Measurements from ENCODE around the gene HSPE1.
"Not testable (repeated sequence)": the region's sequence is repeated elsewhere in the genome, so short reads cannot be mapped to it uniquely, and the experiment has no call there.

The HSPE1 gene

GRCh38 chr2:197498235-197498936 is 1.8 kb upstream of the HSPE1 start:
- DNase-seq (ENCODE audit: low read depth in 2 of 2): no peak

DNA sequence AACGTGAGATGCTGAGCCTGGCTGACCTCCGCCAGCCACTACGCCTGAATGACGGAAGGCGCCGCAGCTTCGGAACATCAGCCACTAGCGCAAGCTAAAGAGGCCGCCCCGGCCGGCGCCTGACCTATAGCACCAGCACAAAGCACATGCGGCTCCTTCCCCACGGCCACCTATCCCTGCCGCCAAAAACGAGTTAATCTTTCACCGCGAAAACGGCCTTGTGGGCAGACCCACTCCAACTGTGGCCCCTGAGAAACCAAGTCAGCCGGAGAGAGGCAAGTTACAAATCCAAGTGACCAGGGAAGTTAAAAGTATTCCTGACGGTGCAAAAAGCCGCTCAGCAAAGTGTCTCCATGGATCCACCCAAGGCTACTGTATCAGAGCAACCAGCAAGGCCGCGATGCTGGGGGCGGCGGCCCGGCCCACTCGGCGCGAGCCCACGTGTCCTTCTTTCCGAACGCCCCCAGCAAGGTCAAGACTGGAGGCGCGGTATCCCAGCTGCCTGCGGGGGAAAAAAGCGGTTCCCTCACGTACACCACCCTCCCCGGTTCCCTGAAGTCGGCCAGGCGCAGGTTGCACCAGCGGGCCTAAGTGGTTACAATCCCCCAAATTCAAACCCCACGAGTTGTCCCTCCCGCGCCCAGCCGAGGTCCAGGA is 1.1 kb upstream of the HSPE1 start:
- DNase-seq (ENCODE audit: low read depth in 2 of 2): peak; percentile 40 to 44

GRCh38 chr2:197500503-197501131 is 438 bp downstream of the HSPE1 start:
- no peak for DNase-seq (ENCODE audit: low read depth in 2 of 2)

- DNase-seq (ENCODE audit: low read depth in 2 of 2): no peak
Observed at GRCh38 chr2:197502201-197502600, 2.0 kb downstream of the HSPE1 start.

GRCh38 chr2:197502685-197503084 is 2.5 kb downstream of the HSPE1 start:
- no peak for DNase-seq (ENCODE audit: low read depth in 2 of 2)

DNA sequence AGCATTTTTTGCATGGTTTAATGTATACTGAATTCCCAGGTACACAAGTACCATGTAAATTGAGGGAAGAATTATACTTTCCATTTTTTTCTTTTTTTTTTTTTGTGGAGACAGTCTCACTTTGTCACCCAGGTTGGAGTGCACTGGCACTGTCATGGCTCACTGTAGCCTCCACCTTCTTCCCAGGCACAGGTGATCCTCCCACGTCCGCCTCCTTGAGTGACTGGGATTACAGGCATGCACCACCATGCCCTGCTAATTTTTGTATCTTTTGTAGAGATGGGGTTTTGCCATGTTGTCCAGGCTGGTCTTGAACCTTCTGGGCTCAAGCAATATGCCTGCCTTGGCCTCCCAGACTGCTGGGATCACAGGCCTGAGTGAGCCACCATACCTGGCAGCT is 3.8 kb downstream of the HSPE1 start:
- DNase-seq (ENCODE audit: low read depth in 2 of 2): no peak

- DNase-seq (ENCODE audit: low read depth in 2 of 2): no peak
Observed at GRCh38 chr2:197504512-197504911, 4.3 kb downstream of the HSPE1 start.

- DNase-seq (ENCODE audit: low read depth in 2 of 2): no peak
Observed at GRCh38 chr2:197506658-197507057, 6.5 kb downstream of the HSPE1 start.

DNA sequence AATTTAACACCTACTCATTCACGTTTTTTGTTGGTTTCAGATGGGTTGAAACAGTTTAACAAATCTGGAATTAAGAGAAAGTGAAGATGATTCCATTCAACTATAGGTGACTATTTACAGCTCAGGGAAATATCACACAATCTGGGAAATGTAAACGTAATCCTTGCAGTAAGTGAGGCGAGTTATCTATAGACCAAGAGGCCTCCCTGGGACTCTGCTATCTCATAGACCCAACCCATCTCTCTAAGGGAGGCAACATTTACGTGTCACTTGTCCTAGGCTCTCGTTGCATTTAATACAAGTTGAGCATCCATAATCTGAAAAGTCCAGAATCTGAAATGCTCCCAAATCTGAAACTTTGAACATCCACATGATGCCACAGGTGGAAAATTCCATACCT is 13.7 kb downstream of the HSPE1 start:
- DNase-seq (ENCODE audit: low read depth in 2 of 2): no peak

DNA sequence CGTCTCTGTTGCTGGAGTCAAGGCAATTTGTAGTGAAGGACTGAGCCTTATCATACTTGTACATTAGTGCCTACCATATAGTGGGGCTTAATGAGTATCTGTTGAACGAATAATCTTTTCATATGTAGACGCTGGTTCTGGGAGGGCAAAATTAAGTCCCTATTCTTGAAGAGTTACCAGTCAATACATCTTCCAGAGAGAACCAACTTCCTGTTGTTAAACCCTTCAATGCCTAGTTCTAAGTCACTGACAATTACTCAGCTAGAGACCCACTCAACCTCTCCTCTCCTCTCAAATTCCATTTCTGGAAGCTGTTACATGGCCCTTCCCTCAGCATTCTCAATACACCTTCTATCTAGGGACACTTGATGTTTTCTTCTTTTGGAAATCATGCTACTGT is 14.6 kb downstream of the HSPE1 start:
- no peak for DNase-seq (ENCODE audit: low read depth in 2 of 2)

DNA sequence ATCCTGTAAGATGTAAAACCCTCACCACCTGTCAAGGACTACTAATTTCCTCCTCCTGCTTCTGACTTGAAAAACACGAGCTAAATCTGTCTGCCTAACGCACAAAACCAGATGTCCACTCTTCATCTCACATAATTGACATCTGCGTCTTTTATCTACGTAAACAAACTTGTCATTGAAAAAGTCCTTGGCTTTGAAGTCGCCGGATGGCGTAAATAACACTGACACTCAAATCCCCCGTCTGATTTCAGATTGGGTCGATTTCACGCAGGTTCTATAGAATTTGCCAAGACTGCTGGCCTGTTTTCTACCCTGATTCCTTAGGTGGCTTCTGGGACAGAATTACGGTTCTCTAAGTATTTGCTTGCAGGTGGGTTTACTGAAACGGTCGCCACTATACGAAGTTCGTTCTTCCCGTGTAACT is 15.1 kb downstream of the HSPE1 start:
- no peak for DNase-seq (ENCODE audit: low read depth in 2 of 2)

- DNase-seq (ENCODE audit: low read depth in 2 of 2): peak; percentile 88 to 92
Observed at GRCh38 chr2:197515739-197516392, 15.7 kb downstream of the HSPE1 start, which contains the start of gene MOB4. Gene MOB4 (plus strand): TSS chr2:197516066. CDS start chr2:197516087, 21 bp downstream.

DNA sequence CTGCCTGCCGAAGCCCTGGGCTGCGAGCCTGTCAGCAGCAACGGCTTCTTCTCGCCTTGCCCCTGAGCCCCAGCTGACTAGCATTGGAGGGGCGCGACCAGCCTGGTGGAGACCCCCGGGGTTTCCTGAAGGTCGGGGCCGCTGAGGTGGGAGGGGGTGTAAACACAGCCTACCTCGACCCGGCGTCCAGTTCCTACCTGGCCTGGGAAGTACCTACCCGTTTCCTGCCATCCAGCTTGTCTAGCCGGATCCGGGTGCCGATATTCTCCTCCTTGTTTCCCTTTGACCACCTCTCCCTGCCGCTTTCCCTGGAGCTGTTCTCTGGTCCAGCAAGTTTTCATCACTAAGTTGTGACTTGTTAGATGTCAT is 16.2 kb downstream of the HSPE1 start:
- no peak for DNase-seq (ENCODE audit: low read depth in 2 of 2)

GRCh38 chr2:197517150-197517549 is 17.0 kb downstream of the HSPE1 start:
- no peak for DNase-seq (ENCODE audit: low read depth in 2 of 2)

DNA sequence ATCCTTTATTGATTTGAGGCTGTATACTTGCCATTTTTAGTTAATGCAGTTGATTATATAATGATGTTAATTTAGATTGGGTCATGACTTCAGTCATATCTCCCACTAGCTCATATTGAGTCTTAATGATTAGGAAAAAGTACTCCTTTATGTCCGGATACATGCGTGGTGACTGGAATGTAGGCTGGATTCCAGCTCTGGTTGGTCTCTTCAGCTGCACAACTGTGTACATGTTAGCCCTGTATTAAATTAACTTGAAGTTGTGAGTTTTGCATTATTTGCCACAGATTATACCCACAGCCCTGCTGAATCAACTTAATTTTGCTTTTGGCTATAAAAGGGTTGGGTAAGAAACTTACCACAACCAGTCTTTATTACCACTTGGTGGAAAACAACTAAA is 38.2 kb downstream of the HSPE1 start:
- DNase-seq (ENCODE audit: low read depth in 2 of 2): no peak

- no peak for DNase-seq (ENCODE audit: low read depth in 2 of 2)
Observed at GRCh38 chr2:197539734-197540133, 39.6 kb downstream of the HSPE1 start.

- DNase-seq (ENCODE audit: low read depth in 2 of 2): no peak
Observed at GRCh38 chr2:197543206-197543605, 43.0 kb downstream of the HSPE1 start.

GRCh38 chr2:197547163-197547900 is 47.2 kb downstream of the HSPE1 start:
- no peak for DNase-seq (ENCODE audit: low read depth in 2 of 2)

- no peak for DNase-seq (ENCODE audit: low read depth in 2 of 2)
Observed at GRCh38 chr2:197548582-197548981, 48.4 kb downstream of the HSPE1 start.

DNA sequence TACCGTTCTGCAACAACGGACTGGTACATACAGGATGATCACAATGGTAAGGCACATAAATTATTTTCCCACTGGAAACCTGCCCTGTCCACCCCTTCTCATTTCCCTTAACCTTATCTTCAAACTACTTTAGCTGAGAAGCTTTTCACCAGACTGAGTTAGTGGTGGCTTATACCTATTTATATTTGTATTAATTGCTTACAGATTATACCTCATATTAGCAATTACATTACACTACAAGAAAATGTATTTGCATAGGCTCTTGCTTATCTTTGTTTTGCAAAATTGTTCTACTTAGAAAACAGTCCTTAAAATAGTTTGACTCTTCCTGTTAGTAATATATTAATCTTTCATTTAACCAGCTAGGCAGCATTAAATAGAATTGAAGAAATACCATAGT is 51.1 kb downstream of the HSPE1 start:
- DNase-seq (ENCODE audit: low read depth in 2 of 2): not testable (repeated sequence)
